ENCODE measurements around the gene CCR4. TPM values are rescaled to one million over a fixed set of nuclear protein-coding genes. Genes with fewer than 3 reads are reported as not detected.

The CCR4 gene
- total and polyA plus RNA-seq, 10 of the 15 experiments (the other 5 are each of a cell fraction or from before 2014, with no cell fraction given) = 0.41 to 12.4 (median 5.3) TPM

DNA sequence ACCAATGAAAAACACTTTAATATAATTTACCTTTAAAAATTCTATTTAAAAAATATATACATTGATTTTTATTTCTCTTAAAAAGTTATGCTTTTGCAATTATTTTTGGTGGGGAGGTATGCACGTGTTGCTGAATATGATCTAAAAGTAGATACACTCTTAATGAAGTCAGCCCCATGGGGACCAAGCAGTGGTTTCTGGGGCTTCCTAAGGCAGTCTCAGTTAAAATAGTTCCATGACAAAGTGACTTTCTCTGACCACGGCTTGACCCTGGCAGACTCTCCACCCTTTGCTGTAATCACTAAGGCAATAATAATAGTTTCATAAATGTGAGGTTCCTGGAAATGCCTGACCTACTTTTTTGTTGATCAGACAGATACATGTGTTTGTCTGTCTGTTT, 50.4 kb downstream of the CCR4 start (continued):
- TF ChIP-seq, protein P1, sequence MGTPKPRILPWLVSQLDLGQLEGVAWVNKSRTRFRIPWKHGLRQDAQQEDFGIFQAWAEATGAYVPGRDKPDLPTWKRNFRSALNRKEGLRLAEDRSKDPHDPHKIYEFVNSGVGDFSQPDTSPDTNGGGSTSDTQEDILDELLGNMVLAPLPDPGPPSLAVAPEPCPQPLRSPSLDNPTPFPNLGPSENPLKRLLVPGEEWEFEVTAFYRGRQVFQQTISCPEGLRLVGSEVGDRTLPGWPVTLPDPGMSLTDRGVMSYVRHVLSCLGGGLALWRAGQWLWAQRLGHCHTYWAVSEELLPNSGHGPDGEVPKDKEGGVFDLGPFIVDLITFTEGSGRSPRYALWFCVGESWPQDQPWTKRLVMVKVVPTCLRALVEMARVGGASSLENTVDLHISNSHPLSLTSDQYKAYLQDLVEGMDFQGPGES (IDR thresholded peaks at IDR 0.05) = no peak
- TF ChIP-seq RUNX3 (IDR thresholded peaks at IDR 0.05; ENCODE audit: low read length) (peak; percentile 91), BACH1 (IDR thresholded peaks at IDR 0.05; ENCODE audit: borderline replicate concordance) (no peak), POU2F2 (IDR thresholded peaks at IDR 0.05; ENCODE audit: borderline replicate concordance, low read depth, low read length) (no peak), EP300 (IDR thresholded peaks at IDR 0.05; ENCODE audit: borderline replicate concordance in 1 of 2, control insufficient read depth in 1 of 2, low read depth in 2 of 2, low read length in 2 of 2) (no peak), CBFB (IDR thresholded peaks at IDR 0.05; ENCODE audit: low read depth) (no peak; the same call in 1 of the 2 replicates), CREB1 (IDR thresholded peaks at IDR 0.05; ENCODE audit: low read depth) (peak; percentile 54; the same call in 1 of the 2 replicates), SREBF2 (IDR thresholded peaks at IDR 0.05; ENCODE audit: low read length) (no peak), JUNB (IDR thresholded peaks at IDR 0.05) (peak; percentile 53; the same call in 1 of the 2 replicates), MXI1 (IDR thresholded peaks at IDR 0.05; ENCODE audit: low read depth, low read length) (no peak), WRNIP1 (IDR thresholded peaks at IDR 0.05; ENCODE audit: borderline replicate concordance, low read depth, low read length) (no peak), MTA2 (IDR thresholded peaks at IDR 0.05; ENCODE audit: low read depth) (peak; percentile 22; the same call in 1 of the 2 replicates), SRF (IDR thresholded peaks at IDR 0.05; ENCODE audit: low read depth in 2 of 2, low read length in 2 of 2) (peak in 1 of 2 experiments; percentile 6; a peak in 1 of 4 replicates), SP1 (IDR thresholded peaks at IDR 0.05; ENCODE audit: low read depth, low read length) (no peak), ZBED1 (IDR thresholded peaks at IDR 0.05; ENCODE audit: borderline replicate concordance) (peak; percentile 49; the same call in 1 of the 2 replicates), CEBPB (IDR thresholded peaks at IDR 0.05; ENCODE audit: borderline replicate concordance in 1 of 2, low read depth in 2 of 2, low read length in 2 of 2) (no peak), ESRRA (IDR thresholded peaks at IDR 0.05; ENCODE audit: low read length) (no peak), CBX5 (IDR thresholded peaks at IDR 0.05; ENCODE audit: low read depth) (no peak), NFXL1 (IDR thresholded peaks at IDR 0.05; ENCODE audit: borderline replicate concordance) (no peak), KAT2A (conservative IDR thresholded peaks at IDR 0.05; ENCODE audit: control insufficient read depth, low read depth, low read length) (no peak), FOXK2 (IDR thresholded peaks at IDR 0.05) (no peak), CREM (IDR thresholded peaks at IDR 0.05; ENCODE audit: low read depth) (peak; percentile 76; the same call in 1 of the 2 replicates)
- TF ChIP-seq, protein P2, sequence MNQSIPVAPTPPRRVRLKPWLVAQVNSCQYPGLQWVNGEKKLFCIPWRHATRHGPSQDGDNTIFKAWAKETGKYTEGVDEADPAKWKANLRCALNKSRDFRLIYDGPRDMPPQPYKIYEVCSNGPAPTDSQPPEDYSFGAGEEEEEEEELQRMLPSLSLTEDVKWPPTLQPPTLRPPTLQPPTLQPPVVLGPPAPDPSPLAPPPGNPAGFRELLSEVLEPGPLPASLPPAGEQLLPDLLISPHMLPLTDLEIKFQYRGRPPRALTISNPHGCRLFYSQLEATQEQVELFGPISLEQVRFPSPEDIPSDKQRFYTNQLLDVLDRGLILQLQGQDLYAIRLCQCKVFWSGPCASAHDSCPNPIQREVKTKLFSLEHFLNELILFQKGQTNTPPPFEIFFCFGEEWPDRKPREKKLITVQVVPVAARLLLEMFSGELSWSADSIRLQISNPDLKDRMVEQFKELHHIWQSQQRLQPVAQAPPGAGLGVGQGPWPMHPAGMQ (IDR thresholded peaks at IDR 0.05; ENCODE audit: borderline replicate concordance) = no peak
- TF ChIP-seq, protein P3, sequence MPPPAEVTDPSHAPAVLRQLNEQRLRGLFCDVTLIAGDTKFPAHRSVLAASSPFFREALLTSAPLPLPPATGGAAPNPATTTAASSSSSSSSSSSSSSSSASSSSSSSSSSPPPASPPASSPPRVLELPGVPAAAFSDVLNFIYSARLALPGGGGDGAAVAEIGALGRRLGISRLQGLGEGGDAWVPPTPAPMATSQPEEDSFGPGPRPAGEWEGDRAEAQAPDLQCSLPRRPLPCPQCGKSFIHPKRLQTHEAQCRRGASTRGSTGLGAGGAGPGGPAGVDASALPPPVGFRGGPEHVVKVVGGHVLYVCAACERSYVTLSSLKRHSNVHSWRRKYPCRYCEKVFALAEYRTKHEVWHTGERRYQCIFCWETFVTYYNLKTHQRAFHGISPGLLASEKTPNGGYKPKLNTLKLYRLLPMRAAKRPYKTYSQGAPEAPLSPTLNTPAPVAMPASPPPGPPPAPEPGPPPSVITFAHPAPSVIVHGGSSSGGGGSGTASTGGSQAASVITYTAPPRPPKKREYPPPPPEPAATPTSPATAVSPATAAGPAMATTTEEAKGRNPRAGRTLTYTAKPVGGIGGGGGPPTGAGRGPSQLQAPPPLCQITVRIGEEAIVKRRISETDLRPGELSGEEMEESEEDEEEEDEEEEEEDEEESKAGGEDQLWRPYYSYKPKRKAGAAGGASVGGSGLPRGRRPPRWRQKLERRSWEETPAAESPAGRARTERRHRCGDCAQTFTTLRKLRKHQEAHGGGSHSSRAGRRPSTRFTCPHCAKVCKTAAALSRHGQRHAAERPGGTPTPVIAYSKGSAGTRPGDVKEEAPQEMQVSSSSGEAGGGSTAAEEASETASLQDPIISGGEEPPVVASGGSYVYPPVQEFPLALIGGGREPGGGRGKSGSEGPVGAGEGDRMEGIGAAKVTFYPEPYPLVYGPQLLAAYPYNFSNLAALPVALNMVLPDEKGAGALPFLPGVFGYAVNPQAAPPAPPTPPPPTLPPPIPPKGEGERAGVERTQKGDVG (CRISPR knock-in tag; IDR thresholded peaks at IDR 0.05) = no peak
- TF ChIP-seq, protein P4, sequence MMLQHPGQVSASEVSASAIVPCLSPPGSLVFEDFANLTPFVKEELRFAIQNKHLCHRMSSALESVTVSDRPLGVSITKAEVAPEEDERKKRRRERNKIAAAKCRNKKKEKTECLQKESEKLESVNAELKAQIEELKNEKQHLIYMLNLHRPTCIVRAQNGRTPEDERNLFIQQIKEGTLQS (IDR thresholded peaks at IDR 0.05; ENCODE audit: borderline replicate concordance, extremely low read depth, low read depth, low read length) = no peak

Data from GM12878 (cell line).